ENCODE measurements around the gene FBXL7.

FBXL7 gene

DNA sequence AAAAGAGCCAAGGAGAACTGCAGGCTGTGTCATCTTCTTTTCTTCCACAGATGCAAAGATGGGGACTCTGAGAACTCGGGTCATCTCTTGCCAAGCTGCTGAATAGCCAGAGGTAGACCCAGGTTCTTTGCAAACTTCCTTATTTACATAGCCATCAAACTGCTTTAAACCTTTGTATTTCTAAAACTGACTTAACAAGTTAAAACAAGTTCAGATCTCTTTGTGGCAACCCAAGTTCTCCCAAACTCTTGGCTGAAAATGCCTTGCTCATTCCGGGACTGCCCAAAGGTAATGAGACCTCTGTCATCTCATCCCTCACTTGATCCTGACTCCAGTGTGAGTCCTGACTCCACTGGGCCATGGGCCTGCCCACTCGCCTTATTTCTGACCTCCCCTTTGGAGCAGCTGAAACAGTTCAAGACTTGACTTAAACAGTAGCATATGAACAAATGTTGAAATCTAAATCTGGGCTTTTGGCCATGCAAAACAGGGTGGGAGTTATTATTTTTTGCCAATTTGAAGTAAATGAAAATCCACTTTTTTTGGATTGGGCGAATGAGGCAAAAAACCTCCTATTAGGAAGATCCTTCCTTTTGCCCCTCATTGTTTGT, 50.6 kb downstream of the FBXL7 start:
- Histone ChIP-seq H3K4ac (ENCODE audit: low read depth, low read length) (no peak overlapping the region), H2BK120ac (ENCODE audit: insufficient read depth, low read length, poor library complexity) (no peak overlapping the region), H3K9ac (ENCODE audit: low read length) (no peak overlapping the region), H3K4me2 (ENCODE audit: low read length) (no peak overlapping the region), H2AFZ (ENCODE audit: insufficient read depth, low read length, poor library complexity) (no peak overlapping the region), H3K9me3 (ENCODE audit: insufficient read depth, low read depth, low read length) (no peaks in the 10 kb centered on the region), H3K79me2 (ENCODE audit: control insufficient read depth, insufficient read depth, low read length, poor library complexity) (no peaks in the 10 kb centered on the region), H3K27ac (ENCODE audit: low read depth, low read length) (no peak overlapping the region), H3K18ac (ENCODE audit: low read length) (no peak overlapping the region), H4K91ac (ENCODE audit: low read depth, low read length) (no peak overlapping the region), H3K36me3 (ENCODE audit: control insufficient read depth in 1 of 2, insufficient read depth in 2 of 2, low read length in 2 of 2) (no peaks in the 10 kb centered on the region), H3K79me1 (ENCODE audit: low read length) (no peaks in the 10 kb centered on the region), H3K23ac (ENCODE audit: low read length) (no peak overlapping the region), H3K27me3 (ENCODE audit: insufficient read depth, low read length) (no peaks in the 10 kb centered on the region), H4K12ac (ENCODE audit: low read depth, low read length) (no peak overlapping the region), H4K8ac (ENCODE audit: low read depth, low read length) (no peak overlapping the region), H3K14ac (ENCODE audit: low read length) (no peak overlapping the region), H2BK5ac (ENCODE audit: low read depth, low read length, poor library complexity) (no peak overlapping the region), H3K4me1 (ENCODE audit: control insufficient read depth in 1 of 2, insufficient read depth in 2 of 2, low read length in 2 of 2) (no peaks in the 10 kb centered on the region), H2AK5ac (ENCODE audit: low read length) (no peak overlapping the region), H2BK12ac (ENCODE audit: low read length) (no peak overlapping the region), H3K4me3 (ENCODE audit: low read depth, low read length) (no peak overlapping the region)
- no peak for DNase-seq
- WGBS (ENCODE audit: extremely low coverage, insufficient coverage, insufficient read length) = no CpG with 5 or more reads among the region's 4 CpGs

DNA sequence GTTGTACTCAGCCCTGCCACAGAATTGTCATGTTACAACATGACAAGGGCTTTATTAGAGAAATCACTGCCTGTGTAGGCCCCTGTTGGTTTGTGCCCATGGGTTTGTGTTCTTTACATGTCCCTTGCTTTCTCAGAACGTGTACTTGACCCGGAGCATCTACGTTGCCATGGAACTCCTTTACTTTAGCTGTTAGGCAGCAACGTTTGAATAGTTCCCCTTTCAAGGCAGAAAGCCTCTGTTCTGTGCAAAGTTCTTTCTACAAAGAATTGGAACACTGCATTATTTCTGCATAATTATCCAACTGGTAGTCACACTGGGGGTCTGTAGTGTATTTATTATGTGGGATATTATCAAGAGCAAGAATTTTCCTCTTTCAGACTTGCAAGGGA, 51.1 kb downstream of the FBXL7 start:
- no CpG with 5 or more reads among the region's 4 CpGs for WGBS (ENCODE audit: extremely low coverage, insufficient coverage, insufficient read length)

DNA sequence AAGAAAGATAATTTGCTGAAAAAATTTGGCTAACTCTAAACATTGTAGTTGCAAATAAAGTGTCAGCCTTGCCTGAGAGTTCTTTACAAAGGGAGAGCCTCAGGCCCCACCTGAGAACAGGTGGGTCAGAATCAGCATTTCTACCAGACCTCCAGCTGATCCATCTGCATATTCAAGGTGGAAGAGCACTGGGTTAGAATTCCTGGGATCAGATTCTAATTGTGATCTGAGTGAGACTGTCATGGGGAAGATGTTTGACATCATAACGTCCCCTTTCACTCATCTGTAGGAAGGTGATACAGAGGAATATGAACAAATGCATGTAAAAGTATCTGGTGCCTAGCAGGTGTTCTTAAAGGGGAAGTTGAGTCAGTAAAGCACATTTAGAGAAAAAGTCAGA, 54.6 kb downstream of the FBXL7 start:
- no peak overlapping the region for H2AFZ ChIP-seq (ENCODE audit: insufficient read depth, low read length, poor library complexity)

More for the DNA sequence above, 51.1 kb downstream of the FBXL7 start:
- H3K79me1 ChIP-seq (ENCODE audit: low read length) = no peaks in the 10 kb centered on the region
- no peak overlapping the region for H3K18ac ChIP-seq (ENCODE audit: low read length)
- H3K27me3 ChIP-seq (ENCODE audit: insufficient read depth, low read length) = no peaks in the 10 kb centered on the region
- H3K9ac ChIP-seq (ENCODE audit: low read length) = no peak overlapping the region
- H2BK12ac ChIP-seq (ENCODE audit: low read length) = no peak overlapping the region
- no peak overlapping the region for H3K4ac ChIP-seq (ENCODE audit: low read depth, low read length)
- H3K4me2 ChIP-seq (ENCODE audit: low read length) = no peak overlapping the region
- no peak overlapping the region for H2BK120ac ChIP-seq (ENCODE audit: insufficient read depth, low read length, poor library complexity)
- no peak overlapping the region for H2AK5ac ChIP-seq (ENCODE audit: low read length)
- no peak overlapping the region for H4K91ac ChIP-seq (ENCODE audit: low read depth, low read length)
- H2BK5ac ChIP-seq (ENCODE audit: low read depth, low read length, poor library complexity) = no peak overlapping the region
- H3K14ac ChIP-seq (ENCODE audit: low read length) = no peak overlapping the region
- H4K12ac ChIP-seq (ENCODE audit: low read depth, low read length) = no peak overlapping the region
- no peak overlapping the region for H3K4me3 ChIP-seq (ENCODE audit: low read depth, low read length)
- no peaks in the 10 kb centered on the region for H3K79me2 ChIP-seq (ENCODE audit: control insufficient read depth, insufficient read depth, low read length, poor library complexity)
- H4K8ac ChIP-seq (ENCODE audit: low read depth, low read length) = no peak overlapping the region
- no peaks in the 10 kb centered on the region for H3K36me3 ChIP-seq (ENCODE audit: control insufficient read depth in 1 of 2, insufficient read depth in 2 of 2, low read length in 2 of 2)
- no peak for DNase-seq
- H3K4me1 ChIP-seq (ENCODE audit: control insufficient read depth in 1 of 2, insufficient read depth in 2 of 2, low read length in 2 of 2) = no peaks in the 10 kb centered on the region
- H3K23ac ChIP-seq (ENCODE audit: low read length) = no peak overlapping the region
- H3K9me3 ChIP-seq (ENCODE audit: insufficient read depth, low read depth, low read length) = no peaks in the 10 kb centered on the region
- no peak overlapping the region for H3K27ac ChIP-seq (ENCODE audit: low read depth, low read length)
- no peak overlapping the region for H2AFZ ChIP-seq (ENCODE audit: insufficient read depth, low read length, poor library complexity)

DNA sequence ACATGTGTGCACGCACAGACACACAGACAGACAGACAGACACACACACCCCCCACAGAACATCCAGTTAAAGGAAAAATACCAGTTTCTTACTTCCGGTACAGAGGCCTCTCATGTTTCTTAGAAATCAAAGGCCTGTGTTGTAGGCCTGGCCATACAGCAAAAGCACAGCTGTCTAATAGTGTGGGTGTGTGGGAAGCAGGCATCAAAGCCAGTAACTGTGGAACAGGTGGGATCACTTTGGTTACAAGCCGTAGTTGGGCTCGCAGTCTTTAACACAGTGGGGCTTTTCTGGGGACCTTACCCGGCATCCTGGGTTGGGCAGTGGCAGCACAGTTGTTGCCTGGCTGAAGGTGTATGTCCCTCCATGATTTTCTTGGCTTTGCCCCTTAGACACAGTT, 55.2 kb downstream of the FBXL7 start:
- no peak for DNase-seq
- Histone ChIP-seq H3K79me1 (ENCODE audit: low read length) (no peaks in the 10 kb centered on the region), H3K23ac (ENCODE audit: low read length) (no peak overlapping the region), H2BK120ac (ENCODE audit: insufficient read depth, low read length, poor library complexity) (no peak overlapping the region), H3K27me3 (ENCODE audit: insufficient read depth, low read length) (no peaks in the 10 kb centered on the region), H4K91ac (ENCODE audit: low read depth, low read length) (no peak overlapping the region), H3K14ac (ENCODE audit: low read length) (no peak overlapping the region), H2BK5ac (ENCODE audit: low read depth, low read length, poor library complexity) (no peak overlapping the region), H3K36me3 (ENCODE audit: control insufficient read depth in 1 of 2, insufficient read depth in 2 of 2, low read length in 2 of 2) (no peaks in the 10 kb centered on the region), H3K79me2 (ENCODE audit: control insufficient read depth, insufficient read depth, low read length, poor library complexity) (no peaks in the 10 kb centered on the region), H2AFZ (ENCODE audit: insufficient read depth, low read length, poor library complexity) (no peak overlapping the region), H3K9ac (ENCODE audit: low read length) (no peak overlapping the region), H3K4me2 (ENCODE audit: low read length) (no peak overlapping the region), H2AK5ac (ENCODE audit: low read length) (no peak overlapping the region), H3K4ac (ENCODE audit: low read depth, low read length) (no peak overlapping the region), H3K27ac (ENCODE audit: low read depth, low read length) (no peak overlapping the region), H3K4me1 (ENCODE audit: control insufficient read depth in 1 of 2, insufficient read depth in 2 of 2, low read length in 2 of 2) (no peaks in the 10 kb centered on the region), H3K4me3 (ENCODE audit: low read depth, low read length) (no peak overlapping the region), H3K18ac (ENCODE audit: low read length) (no peak overlapping the region), H4K8ac (ENCODE audit: low read depth, low read length) (no peak overlapping the region), H2BK12ac (ENCODE audit: low read length) (no peak overlapping the region), H3K9me3 (ENCODE audit: insufficient read depth, low read depth, low read length) (no peaks in the 10 kb centered on the region), H4K12ac (ENCODE audit: low read depth, low read length) (no peak overlapping the region)
- no CpG with 5 or more reads among the region's 5 CpGs for WGBS (ENCODE audit: extremely low coverage, insufficient coverage, insufficient read length)

More for the DNA sequence above, 54.6 kb downstream of the FBXL7 start:
- H3K23ac ChIP-seq (ENCODE audit: low read length) = no peak overlapping the region
- H3K9me3 ChIP-seq (ENCODE audit: insufficient read depth, low read depth, low read length) = no peaks in the 10 kb centered on the region
- H2BK5ac ChIP-seq (ENCODE audit: low read depth, low read length, poor library complexity) = no peak overlapping the region
- no peak overlapping the region for H3K18ac ChIP-seq (ENCODE audit: low read length)
- no peak overlapping the region for H3K4me2 ChIP-seq (ENCODE audit: low read length)
- H4K91ac ChIP-seq (ENCODE audit: low read depth, low read length) = no peak overlapping the region
- H2AK5ac ChIP-seq (ENCODE audit: low read length) = no peak overlapping the region
- no peak overlapping the region for H2BK12ac ChIP-seq (ENCODE audit: low read length)
- H3K79me2 ChIP-seq (ENCODE audit: control insufficient read depth, insufficient read depth, low read length, poor library complexity) = no peaks in the 10 kb centered on the region
- no peak overlapping the region for H3K14ac ChIP-seq (ENCODE audit: low read length)
- no peak overlapping the region for H4K12ac ChIP-seq (ENCODE audit: low read depth, low read length)
- no peak overlapping the region for H4K8ac ChIP-seq (ENCODE audit: low read depth, low read length)
- no peak overlapping the region for H3K27ac ChIP-seq (ENCODE audit: low read depth, low read length)
- H3K27me3 ChIP-seq (ENCODE audit: insufficient read depth, low read length) = no peaks in the 10 kb centered on the region
- no peak for DNase-seq
- no peak overlapping the region for H3K4ac ChIP-seq (ENCODE audit: low read depth, low read length)
- H2BK120ac ChIP-seq (ENCODE audit: insufficient read depth, low read length, poor library complexity) = no peak overlapping the region
- H3K4me3 ChIP-seq (ENCODE audit: low read depth, low read length) = no peak overlapping the region
- no peaks in the 10 kb centered on the region for H3K79me1 ChIP-seq (ENCODE audit: low read length)
- no peaks in the 10 kb centered on the region for H3K36me3 ChIP-seq (ENCODE audit: control insufficient read depth in 1 of 2, insufficient read depth in 2 of 2, low read length in 2 of 2)
- no peak overlapping the region for H3K9ac ChIP-seq (ENCODE audit: low read length)
- no peaks in the 10 kb centered on the region for H3K4me1 ChIP-seq (ENCODE audit: control insufficient read depth in 1 of 2, insufficient read depth in 2 of 2, low read length in 2 of 2)
- no CpG with 5 or more reads among the region's 1 CpG for WGBS (ENCODE audit: extremely low coverage, insufficient coverage, insufficient read length)
